Measurements from ENCODE around the gene CGB5. TPM values are rescaled to one million over a fixed set of nuclear protein-coding genes. Genes with fewer than 3 reads are reported as not detected.

CGB5 gene
- total RNA-seq, 1 donor from 2014 or later = not detected

DNA sequence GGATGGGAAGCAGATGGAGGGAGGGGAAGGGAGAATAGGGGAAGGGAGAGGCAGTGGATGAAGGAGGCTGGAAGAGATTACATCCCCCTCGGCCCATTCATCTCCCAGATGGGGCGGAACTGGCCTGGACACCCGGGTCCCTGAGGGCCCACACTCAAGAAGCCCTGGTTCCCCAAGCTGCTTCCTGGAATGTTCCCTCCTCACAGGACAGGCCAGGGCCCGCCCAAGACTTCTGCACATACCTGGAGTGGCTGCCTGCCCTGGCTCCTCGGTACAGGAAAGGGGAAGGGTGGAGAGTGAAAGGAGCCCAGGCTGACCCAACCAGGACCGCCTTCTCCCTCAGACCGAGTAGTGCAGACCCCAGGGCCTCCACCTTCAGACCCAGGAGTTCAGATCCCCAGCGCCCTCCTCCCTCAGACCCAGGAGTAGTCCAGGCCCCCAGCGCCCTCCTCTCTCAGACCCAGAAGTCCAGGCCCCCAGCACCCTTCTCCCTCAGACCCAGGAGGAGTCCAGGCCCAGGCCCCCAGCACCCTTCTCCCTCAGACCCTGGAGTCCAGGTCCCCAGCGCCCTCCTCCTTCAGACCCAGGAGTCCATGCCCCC, 20.5 kb downstream of the CGB5 start:
- no peaks in the 10 kb centered on the region for H3K36me3 Mint-ChIP-seq (ENCODE audit: low read depth)
- no peak overlapping the region for H3K27ac Mint-ChIP-seq (ENCODE audit: unreplicated experiment)
- TF ChIP-seq, protein P1, sequence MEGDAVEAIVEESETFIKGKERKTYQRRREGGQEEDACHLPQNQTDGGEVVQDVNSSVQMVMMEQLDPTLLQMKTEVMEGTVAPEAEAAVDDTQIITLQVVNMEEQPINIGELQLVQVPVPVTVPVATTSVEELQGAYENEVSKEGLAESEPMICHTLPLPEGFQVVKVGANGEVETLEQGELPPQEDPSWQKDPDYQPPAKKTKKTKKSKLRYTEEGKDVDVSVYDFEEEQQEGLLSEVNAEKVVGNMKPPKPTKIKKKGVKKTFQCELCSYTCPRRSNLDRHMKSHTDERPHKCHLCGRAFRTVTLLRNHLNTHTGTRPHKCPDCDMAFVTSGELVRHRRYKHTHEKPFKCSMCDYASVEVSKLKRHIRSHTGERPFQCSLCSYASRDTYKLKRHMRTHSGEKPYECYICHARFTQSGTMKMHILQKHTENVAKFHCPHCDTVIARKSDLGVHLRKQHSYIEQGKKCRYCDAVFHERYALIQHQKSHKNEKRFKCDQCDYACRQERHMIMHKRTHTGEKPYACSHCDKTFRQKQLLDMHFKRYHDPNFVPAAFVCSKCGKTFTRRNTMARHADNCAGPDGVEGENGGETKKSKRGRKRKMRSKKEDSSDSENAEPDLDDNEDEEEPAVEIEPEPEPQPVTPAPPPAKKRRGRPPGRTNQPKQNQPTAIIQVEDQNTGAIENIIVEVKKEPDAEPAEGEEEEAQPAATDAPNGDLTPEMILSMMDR (IDR thresholded peaks at IDR 0.05) = no peak
- H3K9me3 Mint-ChIP-seq (ENCODE audit: low read depth) = no peaks in the 10 kb centered on the region
- H3K4me3 Mint-ChIP-seq (ENCODE audit: unreplicated experiment) = peak overlapping the region; percentile 40
- peaks cover 2% of the 10 kb centered on the region for H3K27me3 Mint-ChIP-seq (ENCODE audit: low read depth)
- no peak for DNase-seq (ENCODE audit: low spot score)
- H3K4me1 Mint-ChIP-seq (ENCODE audit: low read depth) = peaks cover 12% of the 10 kb centered on the region

DNA sequence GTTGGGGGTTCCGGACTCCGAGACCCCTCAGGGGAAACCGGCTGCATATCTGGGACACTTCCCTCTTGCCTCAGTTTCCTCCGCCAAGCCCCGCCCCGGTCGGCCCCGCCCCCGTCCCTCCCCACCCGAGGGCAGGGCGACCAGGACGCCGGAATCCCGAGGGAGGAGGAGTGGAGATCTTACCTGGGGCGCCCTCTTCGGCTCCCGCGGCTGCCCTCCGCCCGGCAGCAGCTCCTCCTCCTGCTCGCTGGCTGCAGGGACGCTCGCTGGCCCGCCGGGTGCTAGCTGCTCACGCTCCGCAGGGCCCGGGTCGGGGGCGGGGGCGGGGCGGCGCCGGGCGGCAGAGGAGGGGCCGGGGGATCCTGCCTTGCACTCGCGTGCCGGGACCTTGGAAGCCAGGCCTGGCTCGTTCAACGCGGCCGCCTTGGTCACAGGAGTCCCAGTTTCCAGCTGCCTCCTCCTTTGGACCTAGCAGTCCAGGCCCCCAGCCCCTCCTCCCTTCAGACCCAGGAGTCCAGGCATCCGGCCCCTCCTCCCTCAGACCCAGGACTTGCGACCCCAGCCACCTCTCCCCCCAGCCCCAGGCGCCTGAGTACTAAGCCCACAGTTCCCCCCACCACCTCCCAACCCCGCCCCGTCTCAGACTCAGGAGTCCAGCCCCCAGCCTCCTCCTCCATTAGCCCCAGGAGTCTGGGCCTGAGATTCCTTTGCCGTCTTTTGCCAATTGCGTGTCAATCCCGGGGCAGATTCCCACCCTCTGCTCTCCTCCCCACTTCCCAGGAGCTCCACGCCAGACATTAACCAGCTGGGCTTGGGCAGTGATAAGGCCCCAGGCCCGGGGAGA, 21.3 kb downstream of the CGB5 start, which contains the start of gene NTF4:
Gene NTF4, minus strand, starts transcription at position 51 of the 844 bp plus-strand sequence. CDS start 2,821 bp downstream, outside the sequence.
- peaks cover 2% of the 10 kb centered on the region for H3K27me3 Mint-ChIP-seq (ENCODE audit: low read depth)
- H3K9me3 Mint-ChIP-seq (ENCODE audit: low read depth) = peaks cover 6% of the 10 kb centered on the region
- H3K27ac Mint-ChIP-seq (ENCODE audit: unreplicated experiment) = peak within 1 kb of the TSS; percentile 36
- H3K4me1 Mint-ChIP-seq (ENCODE audit: low read depth) = peaks cover 12% of the 10 kb centered on the region
- peak within 1 kb of the TSS; percentile 40 for H3K4me3 Mint-ChIP-seq (ENCODE audit: unreplicated experiment)
- TF ChIP-seq, protein P1 (IDR thresholded peaks at IDR 0.05) = no peak
- no peaks in the 10 kb centered on the region for H3K36me3 Mint-ChIP-seq (ENCODE audit: low read depth)
- no peak for DNase-seq (ENCODE audit: low spot score)

DNA sequence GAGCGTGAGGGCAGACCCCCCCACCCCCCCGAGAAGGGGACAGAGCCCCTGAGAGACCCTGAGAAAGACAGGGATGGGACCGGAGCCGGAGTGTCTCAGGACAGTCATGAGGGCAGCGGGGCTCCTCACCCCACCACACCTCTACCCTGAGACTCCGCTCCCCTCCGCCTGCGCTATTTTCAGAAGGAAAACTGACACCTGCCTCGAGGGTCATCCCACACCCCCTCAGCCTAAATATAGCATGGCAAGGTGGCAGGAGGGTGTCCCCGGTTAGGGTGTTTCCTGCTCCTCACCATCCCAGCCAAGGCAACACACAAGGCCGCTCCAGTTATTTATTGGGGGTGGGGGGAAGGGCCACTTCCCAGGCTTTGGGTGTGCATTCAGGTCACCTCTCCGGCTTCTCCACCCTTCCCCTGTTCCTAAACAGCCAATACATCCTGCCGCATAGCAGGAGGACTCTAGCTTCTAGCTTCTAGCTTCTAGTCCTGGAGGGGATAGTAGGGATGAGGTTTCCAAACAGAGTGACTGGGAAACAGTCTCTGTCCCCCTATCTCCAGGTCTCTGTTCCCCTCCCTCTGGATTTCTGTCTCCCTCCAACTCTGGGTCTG, 22.4 kb downstream of the CGB5 start:
- peaks cover 12% of the 10 kb centered on the region for H3K4me1 Mint-ChIP-seq (ENCODE audit: low read depth)
- TF ChIP-seq, protein P1 (IDR thresholded peaks at IDR 0.05) = no peak
- peaks cover 3% of the 10 kb centered on the region for H3K36me3 Mint-ChIP-seq (ENCODE audit: low read depth)
- H3K4me3 Mint-ChIP-seq (ENCODE audit: unreplicated experiment) = no peak overlapping the region
- H3K27me3 Mint-ChIP-seq (ENCODE audit: low read depth) = peaks cover 7% of the 10 kb centered on the region
- H3K27ac Mint-ChIP-seq (ENCODE audit: unreplicated experiment) = no peak overlapping the region
- peaks cover 6% of the 10 kb centered on the region for H3K9me3 Mint-ChIP-seq (ENCODE audit: low read depth)
- DNase-seq (ENCODE audit: low spot score) = no peak

DNA sequence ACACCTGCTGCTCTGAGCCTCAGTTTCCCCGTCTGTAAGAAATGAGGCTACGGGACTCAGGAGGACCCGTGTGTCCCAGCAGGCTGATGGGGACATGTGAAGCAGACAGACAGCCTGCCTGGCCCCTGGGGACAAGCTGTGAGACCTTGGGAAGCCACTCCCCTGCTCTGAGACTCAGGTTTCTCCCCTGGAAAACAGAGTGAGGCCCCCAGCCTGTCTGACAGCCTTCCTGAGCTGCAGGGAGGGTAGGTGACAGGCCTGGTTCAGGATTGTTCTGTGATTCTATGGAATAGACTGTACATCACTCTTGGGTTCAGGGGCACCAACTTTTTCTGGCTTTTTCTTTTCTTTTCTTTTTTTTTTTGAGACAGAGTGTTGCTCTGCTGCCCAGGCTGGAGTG, 23.9 kb downstream of the CGB5 start:
- no peak for DNase-seq (ENCODE audit: low spot score)
- peaks cover 12% of the 10 kb centered on the region for H3K4me1 Mint-ChIP-seq (ENCODE audit: low read depth)
- no peak overlapping the region for H3K27ac Mint-ChIP-seq (ENCODE audit: unreplicated experiment)
- H3K9me3 Mint-ChIP-seq (ENCODE audit: low read depth) = peaks cover 6% of the 10 kb centered on the region
- no peak overlapping the region for H3K4me3 Mint-ChIP-seq (ENCODE audit: unreplicated experiment)
- peaks cover 3% of the 10 kb centered on the region for H3K36me3 Mint-ChIP-seq (ENCODE audit: low read depth)
- TF ChIP-seq, protein P1 (IDR thresholded peaks at IDR 0.05) = no peak
- H3K27me3 Mint-ChIP-seq (ENCODE audit: low read depth) = peaks cover 7% of the 10 kb centered on the region

GRCh38 chr19:49069026-49069425, 25.4 kb downstream of the CGB5 start:
- H3K4me1 Mint-ChIP-seq (ENCODE audit: low read depth) = peaks cover 20% of the 10 kb centered on the region
- H3K27ac Mint-ChIP-seq (ENCODE audit: unreplicated experiment) = no peak overlapping the region
- H3K4me3 Mint-ChIP-seq (ENCODE audit: unreplicated experiment) = no peak overlapping the region
- TF ChIP-seq, protein P1 (IDR thresholded peaks at IDR 0.05) = no peak
- no peak for DNase-seq (ENCODE audit: low spot score)
- peaks cover 4% of the 10 kb centered on the region for H3K36me3 Mint-ChIP-seq (ENCODE audit: low read depth)
- peaks cover 17% of the 10 kb centered on the region for H3K27me3 Mint-ChIP-seq (ENCODE audit: low read depth)
- H3K9me3 Mint-ChIP-seq (ENCODE audit: low read depth) = peaks cover 6% of the 10 kb centered on the region

Measured in chondrocyte (in vitro differentiated cells).